NB4 (cell line): Measurements from ENCODE around the gene B9D2.
A peak's percentile ranks its signal among the peaks of the same experiment; 100 is the strongest.

Source experiments
- DNase-seq: peaks from one replicate; pipeline ENCODE4 v3.0.0; 2010; ENCODE audit warnings: low read depth
- H3K4me3 ChIP-seq: one replicate; pipeline ENCODE4 v1.5.1; 2011; ENCODE audit warnings: mild to moderate bottlenecking, low read depth, low read length, moderate library complexity
- MYC ChIP-seq: IDR thresholded peaks from 2 replicates; pipeline ENCODE4 v1.6.1; 2011; ENCODE audit warnings: low read depth, low read length
- POLR2A ChIP-seq: IDR thresholded peaks from 2 replicates; pipeline ENCODE4 v1.6.1; 2011; ENCODE audit warnings: mild to moderate bottlenecking; ENCODE audit not compliant: insufficient read length; ENCODE audit errors: extremely low read depth
- TF ChIP-seq, protein P1 (sequence below): IDR thresholded peaks from 2 replicates; pipeline ENCODE4 v1.6.1; 2011; ENCODE audit warnings: low read depth, low read length
- TF ChIP-seq, protein P2 (sequence below): IDR thresholded peaks from one replicate; pipeline ENCODE4 v1.5.1; 2012; ENCODE audit warnings: low read depth, low read length

The B9D2 gene, protein sequence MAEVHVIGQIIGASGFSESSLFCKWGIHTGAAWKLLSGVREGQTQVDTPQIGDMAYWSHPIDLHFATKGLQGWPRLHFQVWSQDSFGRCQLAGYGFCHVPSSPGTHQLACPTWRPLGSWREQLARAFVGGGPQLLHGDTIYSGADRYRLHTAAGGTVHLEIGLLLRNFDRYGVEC

DNA sequence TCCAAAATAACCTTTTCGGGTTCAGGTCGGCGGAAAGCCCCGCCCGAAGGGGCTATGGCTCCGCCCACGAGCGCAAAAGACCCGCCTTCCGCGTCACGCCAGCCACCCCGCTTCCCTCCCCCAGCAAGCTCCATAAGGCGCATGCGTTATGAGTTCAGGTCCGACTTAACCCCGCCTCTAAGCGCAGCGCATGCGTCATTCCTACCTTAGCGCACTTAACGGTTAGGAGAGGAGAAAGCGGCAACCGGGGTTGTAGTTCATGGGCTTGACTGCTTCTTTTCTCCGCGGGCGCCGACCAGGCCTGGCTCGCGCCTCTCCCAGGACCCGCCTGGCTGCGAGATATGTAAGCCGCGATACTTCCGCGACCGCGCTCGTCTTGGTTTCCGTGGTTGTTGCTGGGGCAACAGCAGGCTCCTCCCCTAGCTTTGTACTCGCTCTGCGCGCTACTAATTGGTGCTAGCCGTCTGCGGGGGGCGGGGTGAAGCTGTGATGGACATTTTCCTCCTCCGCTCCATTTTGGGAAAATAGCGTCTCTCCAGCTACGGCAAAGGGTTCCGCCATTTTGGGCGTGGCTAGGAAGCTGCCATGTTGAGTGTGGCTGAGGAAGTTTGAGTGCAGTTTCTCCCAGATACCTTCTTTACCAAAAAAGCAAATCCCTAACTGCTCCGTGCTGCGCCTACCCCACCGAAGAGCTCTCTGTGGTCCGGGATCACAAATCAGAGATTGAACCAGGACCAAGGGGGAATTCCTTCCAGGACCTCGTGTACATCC is at the start of gene B9D2:
Gene B9D2, minus strand, starts transcription at position 397 of the 771 bp plus-strand sequence. CDS start 630 bp downstream, outside the sequence.
- peak within 1 kb of the TSS; percentile 86 for H3K4me3 ChIP-seq
- TF ChIP-seq, protein P1, sequence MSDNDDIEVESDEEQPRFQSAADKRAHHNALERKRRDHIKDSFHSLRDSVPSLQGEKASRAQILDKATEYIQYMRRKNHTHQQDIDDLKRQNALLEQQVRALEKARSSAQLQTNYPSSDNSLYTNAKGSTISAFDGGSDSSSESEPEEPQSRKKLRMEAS: peak; percentile 72
- TF ChIP-seq, protein P2, sequence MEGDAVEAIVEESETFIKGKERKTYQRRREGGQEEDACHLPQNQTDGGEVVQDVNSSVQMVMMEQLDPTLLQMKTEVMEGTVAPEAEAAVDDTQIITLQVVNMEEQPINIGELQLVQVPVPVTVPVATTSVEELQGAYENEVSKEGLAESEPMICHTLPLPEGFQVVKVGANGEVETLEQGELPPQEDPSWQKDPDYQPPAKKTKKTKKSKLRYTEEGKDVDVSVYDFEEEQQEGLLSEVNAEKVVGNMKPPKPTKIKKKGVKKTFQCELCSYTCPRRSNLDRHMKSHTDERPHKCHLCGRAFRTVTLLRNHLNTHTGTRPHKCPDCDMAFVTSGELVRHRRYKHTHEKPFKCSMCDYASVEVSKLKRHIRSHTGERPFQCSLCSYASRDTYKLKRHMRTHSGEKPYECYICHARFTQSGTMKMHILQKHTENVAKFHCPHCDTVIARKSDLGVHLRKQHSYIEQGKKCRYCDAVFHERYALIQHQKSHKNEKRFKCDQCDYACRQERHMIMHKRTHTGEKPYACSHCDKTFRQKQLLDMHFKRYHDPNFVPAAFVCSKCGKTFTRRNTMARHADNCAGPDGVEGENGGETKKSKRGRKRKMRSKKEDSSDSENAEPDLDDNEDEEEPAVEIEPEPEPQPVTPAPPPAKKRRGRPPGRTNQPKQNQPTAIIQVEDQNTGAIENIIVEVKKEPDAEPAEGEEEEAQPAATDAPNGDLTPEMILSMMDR: no peak
- TF ChIP-seq POLR2A: peak; percentile 63
- peak; percentile 21; the same call in 1 of the 2 replicates for TF ChIP-seq MYC
- DNase-seq: peak; percentile 94

DNA sequence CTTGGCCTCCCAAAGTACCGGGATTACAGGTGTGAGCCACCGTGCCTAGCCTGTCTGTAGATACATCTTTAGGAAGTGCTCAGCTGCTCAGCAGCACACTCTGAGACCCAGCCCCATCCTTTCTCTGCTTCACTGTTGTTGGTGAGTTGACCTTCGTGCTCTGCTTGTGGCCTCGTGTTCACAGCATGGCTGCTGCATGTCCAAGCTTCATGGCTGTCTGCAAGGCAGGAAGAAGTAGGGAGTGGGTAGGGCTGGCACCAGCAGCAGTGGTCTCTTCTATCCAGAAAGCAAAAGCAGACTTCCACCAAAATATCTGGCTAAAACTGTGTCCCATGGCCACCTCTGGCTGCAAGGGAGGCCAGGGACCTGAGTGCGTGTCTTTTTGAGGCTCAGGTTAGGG is 49.0 kb upstream of the B9D2 start:
- no peak for DNase-seq
- no peak for TF ChIP-seq MYC
- no peak for TF ChIP-seq POLR2A
- TF ChIP-seq, protein P2: no peak
- TF ChIP-seq, protein P1: no peak
- no peak overlapping the region for H3K4me3 ChIP-seq

GRCh38 chr19:41411968-41412265 is 48.0 kb upstream of the B9D2 start:
- no peak overlapping the region for H3K4me3 ChIP-seq
- TF ChIP-seq, protein P1: no peak
- TF ChIP-seq MYC (no peak), POLR2A (no peak)
- TF ChIP-seq, protein P2: no peak
- no peak for DNase-seq

DNA sequence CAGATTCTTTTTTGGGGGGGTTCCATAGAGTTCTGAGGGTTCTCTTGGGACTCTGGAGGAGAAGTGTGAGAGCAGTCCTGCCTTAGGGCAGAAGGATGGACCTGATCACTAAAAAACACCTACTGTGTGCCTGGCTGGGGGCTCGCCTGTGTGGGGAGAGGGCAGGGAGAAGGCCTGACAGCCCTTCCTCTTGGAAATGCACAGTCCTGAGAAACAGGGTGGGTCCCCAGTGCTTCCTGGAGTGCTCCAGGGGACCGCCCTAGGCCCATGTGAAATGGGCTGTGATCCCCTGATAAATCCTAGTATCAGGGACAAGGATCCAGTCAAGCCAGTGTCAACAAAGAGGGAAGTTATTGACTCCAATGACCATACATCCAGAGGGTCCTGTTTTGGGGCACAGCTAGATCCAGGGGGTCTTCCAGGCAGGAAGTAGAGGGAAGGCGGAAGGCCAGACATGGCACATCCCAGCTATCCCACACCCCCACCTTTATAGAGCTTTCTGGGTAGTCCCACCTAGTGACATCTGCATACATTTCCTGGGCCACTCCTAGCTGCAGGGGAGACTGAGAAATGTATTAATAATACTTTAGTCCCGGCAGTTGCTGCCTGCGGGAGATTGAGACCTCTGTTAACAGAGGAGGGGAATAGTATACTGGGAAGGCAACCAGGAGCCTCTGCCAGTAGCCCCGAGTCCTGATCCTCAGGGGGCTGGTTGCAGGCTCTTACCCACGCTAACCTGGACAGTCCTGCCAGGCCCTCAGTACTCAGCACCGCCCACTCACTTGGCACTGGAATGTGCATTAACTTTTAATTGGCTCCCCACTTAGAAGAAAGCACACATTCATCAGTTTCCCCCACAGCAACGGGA is 47.4 kb upstream of the B9D2 start:
- DNase-seq: no peak
- H3K4me3 ChIP-seq: no peak overlapping the region
- TF ChIP-seq, protein P1: no peak
- TF ChIP-seq POLR2A (no peak), MYC (no peak)
- TF ChIP-seq, protein P2: no peak

DNA sequence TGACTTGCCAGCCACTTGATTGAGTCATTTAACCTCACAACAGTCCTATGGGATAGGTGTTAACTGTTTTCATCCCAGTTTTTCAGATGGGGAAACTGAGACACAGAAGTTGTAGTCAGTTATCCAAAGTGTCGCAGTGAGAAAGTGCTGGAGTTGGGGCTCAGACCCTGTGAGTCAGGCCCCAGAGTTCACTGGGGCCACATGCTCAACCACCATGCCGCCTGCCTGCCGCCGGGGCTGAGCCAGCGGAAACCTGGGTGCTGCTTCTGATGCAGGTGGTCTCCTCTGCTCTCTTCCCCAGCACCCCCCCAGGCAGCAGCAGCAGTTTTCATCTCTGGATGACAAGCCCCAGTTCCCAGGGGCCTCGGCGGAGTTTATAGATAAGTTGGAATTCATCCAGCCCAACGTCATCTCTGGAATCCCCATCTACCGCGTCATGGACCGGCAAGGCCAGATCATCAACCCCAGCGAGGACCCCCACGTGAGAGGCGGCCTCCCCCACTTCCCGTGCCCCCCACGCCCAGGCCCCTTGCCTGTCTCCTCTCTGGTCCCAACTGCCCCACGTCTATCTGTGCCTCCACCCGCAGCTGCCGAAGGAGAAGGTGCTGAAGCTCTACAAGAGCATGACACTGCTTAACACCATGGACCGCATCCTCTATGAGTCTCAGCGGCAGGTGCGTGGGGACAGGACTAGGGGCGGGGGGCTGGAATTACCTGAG is 46.5 kb upstream of the B9D2 start:
- no peak overlapping the region for H3K4me3 ChIP-seq
- DNase-seq: no peak
- TF ChIP-seq, protein P2: no peak
- TF ChIP-seq POLR2A: no peak
- TF ChIP-seq, protein P1: no peak
- TF ChIP-seq MYC: no peak
